Erythroblast (primary cell): ENCODE measurements around the gene EFCAB9.

ENCODE experiments used
- GATA1 ChIP-seq: IDR thresholded peaks from 2 replicates; pipeline ENCODE4 v1.6.1; 2011; ENCODE audit warnings: low read depth, mild to moderate bottlenecking, control low read depth, low read length, moderate library complexity
- POLR2A ChIP-seq: IDR thresholded peaks from 2 replicates; pipeline ENCODE4 v1.6.1; 2011; ENCODE audit warnings: mild to moderate bottlenecking, low read length

DNA sequence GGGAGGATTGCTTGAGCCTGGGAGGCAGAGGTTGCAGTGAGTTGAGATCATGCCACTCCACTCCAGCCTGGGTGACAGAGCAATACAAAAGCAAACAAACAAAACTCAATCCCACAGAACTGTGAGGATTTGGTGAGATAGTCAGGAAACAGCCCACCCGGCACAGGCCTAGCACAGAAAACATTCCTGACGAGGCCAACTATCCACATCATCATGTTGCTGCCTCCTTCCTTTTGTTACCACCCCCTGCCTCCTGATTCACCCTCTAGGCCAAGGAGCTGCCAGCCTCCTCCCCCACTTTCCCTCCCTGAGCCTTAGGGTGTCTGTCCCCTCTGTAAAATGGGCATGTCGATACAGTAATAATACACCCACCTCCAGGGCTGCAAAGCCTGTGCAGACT lies 44.9 kb upstream of the EFCAB9 start:
- TF ChIP-seq POLR2A (no peak), GATA1 (no peak)
